GM21723 (cell line): Measurements from ENCODE around the gene ZNF417.
"Not testable (repeated sequence)": the region's sequence is repeated elsewhere in the genome, so short reads cannot be mapped to it uniquely, and the experiment has no call there.

Source experiments
- ATAC-seq: cut with Tn5 transposase; IDR thresholded peaks from one replicate; pipeline ENCODE4 v1.9.1; 2021; ENCODE audit warnings: mild to moderate bottlenecking, moderate library complexity; ENCODE audit not compliant: unreplicated experiment

The ZNF417 gene

GRCh38 chr19:57888107-57888559 lies 28.3 kb downstream of the ZNF417 start:
- no peak for ATAC-seq

- ATAC-seq: no peak
These were observed 29.0 kb downstream of the ZNF417 start for GRCh38 chr19:57887195-57887941.

- no peak for ATAC-seq
These were observed 30.3 kb downstream of the ZNF417 start for GRCh38 chr19:57886046-57886445.

GRCh38 chr19:57873883-57874799 lies 42.3 kb downstream of the ZNF417 start:
- not testable (repeated sequence) for ATAC-seq

- no peak for ATAC-seq
These were observed 43.9 kb downstream of the ZNF417 start for GRCh38 chr19:57872450-57872849.

- ATAC-seq: no peak
These were observed 46.2 kb downstream of the ZNF417 start for GRCh38 chr19:57870225-57870624.

- not testable (repeated sequence) for ATAC-seq
These were observed 46.7 kb downstream of the ZNF417 start for GRCh38 chr19:57869655-57870054.

GRCh38 chr19:57867868-57868492 lies 48.4 kb downstream of the ZNF417 start:
- no peak for ATAC-seq
